HG03066 (cell line): ENCODE results near the gene TM7SF2.

Experiments
- ATAC-seq: cut with Tn5 transposase; IDR thresholded peaks from one replicate; pipeline ENCODE4 v1.9.1; 2021; ENCODE audit warnings: low read depth; ENCODE audit not compliant: unreplicated experiment

Gene TM7SF2

DNA sequence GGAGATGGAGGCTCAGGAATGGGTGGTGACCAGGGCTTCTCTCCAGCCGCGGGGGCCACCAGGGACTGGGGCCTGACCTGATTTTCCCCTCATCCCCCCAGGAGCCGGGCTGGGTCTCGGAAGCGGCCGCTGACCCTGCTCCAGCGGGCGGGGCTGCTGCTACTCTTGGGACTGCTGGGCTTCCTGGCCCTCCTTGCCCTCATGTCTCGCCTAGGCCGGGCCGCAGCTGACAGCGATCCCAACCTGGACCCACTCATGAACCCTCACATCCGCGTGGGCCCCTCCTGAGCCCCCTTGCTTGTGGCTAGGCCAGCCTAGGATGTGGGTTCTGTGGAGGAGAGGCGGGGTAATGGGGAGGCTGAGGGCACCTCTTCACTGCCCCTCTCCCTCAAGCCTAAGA lies 23.8 kb upstream of the TM7SF2 start:
- no peak for ATAC-seq

DNA sequence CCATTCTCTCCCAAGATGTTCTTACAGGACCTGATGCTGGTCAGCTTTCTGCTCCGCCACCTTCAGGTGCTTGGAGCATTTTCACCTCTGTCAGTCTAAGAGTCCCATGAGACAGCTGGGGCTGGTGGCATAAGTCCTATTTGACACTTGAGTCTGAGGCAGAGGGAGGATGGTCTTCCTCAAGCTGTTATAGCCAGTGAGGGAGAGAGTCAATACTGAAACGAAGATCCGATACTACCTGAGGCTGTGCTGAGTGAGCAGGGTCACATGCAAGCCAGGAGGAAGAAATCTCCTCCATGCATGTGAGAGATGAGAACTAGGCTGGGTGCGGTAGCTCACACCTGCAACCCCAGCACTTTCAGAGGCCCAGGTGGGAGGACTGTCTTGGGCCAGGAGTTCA lies 22.1 kb upstream of the TM7SF2 start:
- ATAC-seq, result no peak

DNA sequence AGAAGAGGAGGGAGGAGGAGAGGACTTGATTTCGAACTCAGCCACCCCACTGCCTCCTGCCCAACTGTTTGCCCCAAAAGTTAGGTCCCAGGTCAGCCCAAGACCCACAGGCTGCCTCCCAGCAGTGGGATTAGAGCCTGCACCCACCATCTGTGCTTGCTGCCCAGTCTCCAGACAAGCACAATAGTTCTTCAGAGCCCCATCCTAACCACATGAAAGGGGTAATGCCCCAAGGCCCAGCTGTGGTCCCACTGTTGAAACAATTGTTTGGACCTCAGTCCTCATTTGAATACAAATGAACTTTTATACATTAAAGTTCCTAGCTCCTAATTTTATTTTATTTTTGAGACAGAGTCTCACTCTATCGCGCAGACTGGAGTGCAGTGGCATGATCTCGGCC lies 21.0 kb upstream of the TM7SF2 start:
- ATAC-seq, result no peak

DNA sequence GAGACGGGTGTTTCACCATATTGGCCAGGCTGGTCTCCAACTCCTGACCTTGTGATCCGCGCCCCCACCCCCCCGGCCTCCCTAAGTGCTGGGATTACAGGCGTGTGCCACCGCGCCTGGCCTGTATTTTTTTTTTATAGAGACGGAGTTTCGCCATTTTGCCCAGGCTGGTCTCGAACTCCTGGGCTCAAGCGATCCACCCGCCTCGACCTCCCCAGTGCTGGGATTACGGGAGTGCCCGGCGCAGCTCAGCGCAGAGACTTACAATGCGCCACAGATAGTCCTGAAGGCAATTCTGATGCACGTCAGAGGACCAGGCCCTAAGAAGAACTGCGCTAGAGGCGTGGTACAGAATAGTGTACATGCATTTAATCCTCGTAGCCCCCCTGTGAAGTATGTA lies 16.2 kb upstream of the TM7SF2 start:
- ATAC-seq, result no peak

DNA sequence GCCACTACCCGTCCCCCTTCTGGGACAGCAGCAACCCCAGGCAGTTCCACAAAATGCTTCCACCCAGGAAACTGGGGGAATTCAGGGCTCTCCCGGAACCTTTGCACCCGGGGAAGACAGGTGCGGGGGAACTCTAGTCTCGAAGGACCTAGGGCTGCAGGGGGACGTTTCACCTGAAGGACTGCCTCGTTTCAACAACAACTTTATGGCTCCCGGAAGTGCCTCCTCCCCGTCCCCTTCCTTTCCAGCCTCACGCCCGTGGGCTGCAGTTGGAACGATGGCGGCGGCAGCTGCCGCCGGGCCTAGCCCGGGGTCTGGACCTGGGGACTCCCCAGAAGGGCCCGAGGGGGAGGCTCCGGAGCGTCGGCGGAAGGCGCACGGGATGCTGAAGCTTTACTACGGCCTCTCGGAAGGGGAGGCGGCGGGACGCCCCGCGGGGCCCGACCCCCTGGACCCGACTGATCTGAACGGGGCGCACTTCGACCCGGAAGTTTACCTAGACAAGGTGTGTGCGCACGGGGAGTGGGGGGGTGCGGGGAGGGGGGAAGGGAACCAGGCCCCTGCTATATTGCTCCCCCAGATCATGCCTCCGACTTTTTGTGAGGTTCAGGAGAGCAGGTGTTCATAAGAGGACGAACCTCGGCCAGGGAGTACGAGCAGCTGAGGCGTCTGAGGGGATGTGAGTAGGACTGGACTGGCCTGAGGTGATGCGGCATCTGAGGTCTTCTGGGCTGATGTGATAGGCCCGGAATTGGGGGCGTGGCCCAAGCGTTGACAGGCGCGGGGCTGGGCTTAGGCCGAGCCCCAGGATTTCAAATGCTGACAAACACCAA lies 15.5 kb upstream of the TM7SF2 start, which contains the start of gene VPS51:
Gene VPS51 (plus strand): TSS at position 241 of the 833 bp plus-strand sequence. CDS start 37 bp downstream, at position 278.
- peak; percentile 90 for ATAC-seq

DNA sequence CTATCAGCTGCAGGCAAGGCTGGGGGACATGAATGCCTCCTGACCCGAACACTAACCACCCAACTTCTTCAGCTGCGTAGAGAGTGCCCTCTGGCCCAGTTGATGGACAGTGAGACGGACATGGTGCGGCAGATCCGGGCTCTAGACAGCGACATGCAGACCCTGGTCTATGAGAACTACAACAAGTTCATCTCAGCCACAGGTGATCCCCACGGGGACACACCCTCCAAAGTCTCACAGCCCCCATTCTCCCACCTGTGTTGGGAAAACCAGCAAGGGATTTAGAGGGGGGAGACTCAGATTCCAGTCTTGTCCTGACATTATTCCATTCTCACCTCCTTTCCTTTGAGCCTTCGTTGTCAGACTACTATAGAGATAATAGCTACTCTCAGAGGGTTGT lies 14.7 kb upstream of the TM7SF2 start:
- ATAC-seq, result no peak

DNA sequence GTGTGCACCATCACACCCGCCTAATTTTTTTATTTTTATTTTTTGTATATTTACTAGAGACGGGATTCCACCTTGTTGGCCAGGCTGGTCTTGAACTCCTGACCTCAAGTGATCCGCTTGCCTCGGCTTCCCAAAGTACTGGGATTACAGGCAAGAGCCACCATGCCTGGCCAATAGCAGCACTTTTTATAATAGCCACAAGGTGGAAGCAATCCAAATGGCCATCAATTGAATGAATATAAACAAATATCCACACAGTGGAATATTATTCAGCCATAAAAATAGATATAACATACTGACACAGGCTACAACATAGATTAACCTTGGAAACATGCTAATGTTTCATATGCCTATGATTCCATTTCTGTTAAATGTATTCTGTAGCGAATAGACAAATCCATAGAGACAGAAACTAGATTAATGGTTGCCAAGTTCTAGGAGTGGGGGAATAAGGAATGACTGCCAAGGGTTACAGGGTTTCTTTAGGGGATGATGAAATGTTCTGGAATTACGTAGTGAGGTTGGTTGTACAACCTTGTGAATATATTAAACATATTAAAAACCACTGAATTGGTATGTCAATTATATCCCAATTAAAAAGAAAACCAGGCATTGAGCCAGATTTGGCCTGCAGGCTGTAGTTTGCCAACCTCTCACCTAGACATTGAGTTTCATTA lies 10.9 kb upstream of the TM7SF2 start:
- no peak for ATAC-seq

DNA sequence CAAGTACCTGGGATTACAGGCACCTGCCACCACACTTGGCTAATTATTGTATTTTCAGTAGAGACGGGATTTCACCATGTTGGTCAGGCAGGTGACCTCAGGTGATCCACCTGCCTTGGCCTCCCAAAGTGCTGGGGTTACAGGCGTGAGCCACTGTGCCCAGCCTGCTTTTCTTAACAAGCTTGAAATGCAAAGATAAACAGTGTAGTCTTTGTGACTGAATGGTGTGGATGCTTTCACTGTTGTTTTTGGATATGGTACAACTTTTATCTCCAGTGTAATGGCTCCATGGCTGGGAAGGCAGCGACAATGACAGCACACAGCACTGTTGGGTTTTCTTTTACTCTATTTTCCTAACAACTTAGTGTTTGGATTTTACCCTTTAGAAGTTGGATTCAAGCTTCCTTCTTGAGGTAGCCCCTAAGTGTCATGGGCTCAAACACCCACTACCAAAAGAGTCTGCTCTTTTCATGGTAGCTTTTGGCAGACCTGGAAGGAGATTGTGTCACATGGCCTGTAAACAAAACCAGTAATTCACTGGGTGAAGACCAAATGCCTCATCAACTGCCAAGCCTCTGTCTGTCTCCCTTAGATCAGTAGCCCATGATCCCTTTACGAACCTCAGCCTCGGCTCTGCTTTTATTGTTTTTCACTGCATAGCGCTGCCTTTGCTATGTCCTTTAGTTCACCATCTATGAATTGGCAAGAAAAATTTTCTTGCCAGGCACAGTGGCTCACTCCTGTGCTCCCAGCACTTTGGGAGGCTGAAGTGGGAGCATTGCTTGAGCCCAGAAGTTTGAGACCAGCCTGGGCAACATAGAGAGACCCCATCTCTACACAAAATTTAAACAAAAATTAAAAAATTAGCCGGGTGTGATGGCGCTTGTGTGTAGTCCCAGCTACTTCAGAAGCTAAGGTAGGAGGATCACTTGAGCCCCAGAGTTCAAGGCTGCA lies 9.3 kb upstream of the TM7SF2 start:
- ATAC-seq, result no peak

DNA sequence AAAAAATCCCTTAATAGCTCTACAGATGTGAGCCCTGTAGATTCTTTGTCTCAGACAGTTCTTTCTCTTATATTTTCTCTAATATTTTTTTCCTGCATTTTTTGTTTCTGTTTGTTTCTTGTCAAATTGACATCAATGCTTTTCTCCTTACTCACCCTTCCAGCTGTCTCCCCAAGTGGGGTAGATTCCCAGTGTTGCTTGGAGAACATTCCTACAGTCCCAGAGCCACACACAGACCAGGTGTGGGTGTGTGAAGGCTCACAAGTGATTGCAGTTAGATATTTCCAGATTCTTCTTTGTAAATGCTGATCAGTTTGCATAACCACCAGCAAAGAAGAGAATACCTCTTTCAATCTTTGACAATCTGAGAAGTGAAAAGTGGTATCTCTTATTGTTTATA lies 8.2 kb upstream of the TM7SF2 start:
- no peak for ATAC-seq

DNA sequence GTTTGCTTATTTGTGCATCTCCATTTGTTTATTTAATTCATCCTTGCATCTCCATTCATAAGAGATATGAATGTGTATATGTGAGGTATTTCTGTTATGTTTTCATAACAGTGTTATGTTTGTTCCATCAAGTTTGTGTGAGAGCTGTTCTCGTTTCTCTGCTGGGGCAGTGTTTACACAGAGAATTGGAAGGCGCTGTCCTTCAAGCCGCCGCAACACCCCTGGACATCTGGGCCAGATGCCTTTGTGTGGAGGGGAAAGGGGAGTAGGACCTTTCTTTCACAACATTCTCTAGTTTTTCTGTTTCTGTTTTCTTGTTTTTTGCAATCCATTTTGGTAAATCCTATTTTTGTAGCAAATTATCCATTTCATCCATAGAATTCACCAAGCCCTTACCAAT lies 7.0 kb upstream of the TM7SF2 start:
- no peak for ATAC-seq

DNA sequence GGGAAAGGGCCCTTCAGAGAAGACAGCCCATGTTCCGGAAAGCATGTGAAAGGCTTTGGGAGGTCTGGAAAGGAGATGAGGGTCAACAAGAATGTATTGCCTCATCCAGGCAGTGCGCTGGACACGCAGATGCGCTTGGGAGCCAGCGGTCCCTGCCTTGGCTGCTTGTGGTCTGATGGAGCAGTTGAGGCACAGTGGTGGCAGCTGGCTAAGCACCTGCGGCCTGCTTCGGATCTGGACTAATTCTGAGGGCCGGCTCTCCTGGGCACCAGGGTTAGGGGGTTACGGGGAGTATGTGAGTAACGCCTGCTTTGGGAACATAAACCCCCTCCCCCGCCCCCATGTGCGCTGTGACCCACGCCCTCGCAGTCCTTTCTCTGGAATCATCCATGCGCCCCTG lies 4.6 kb upstream of the TM7SF2 start:
- no peak for ATAC-seq

DNA sequence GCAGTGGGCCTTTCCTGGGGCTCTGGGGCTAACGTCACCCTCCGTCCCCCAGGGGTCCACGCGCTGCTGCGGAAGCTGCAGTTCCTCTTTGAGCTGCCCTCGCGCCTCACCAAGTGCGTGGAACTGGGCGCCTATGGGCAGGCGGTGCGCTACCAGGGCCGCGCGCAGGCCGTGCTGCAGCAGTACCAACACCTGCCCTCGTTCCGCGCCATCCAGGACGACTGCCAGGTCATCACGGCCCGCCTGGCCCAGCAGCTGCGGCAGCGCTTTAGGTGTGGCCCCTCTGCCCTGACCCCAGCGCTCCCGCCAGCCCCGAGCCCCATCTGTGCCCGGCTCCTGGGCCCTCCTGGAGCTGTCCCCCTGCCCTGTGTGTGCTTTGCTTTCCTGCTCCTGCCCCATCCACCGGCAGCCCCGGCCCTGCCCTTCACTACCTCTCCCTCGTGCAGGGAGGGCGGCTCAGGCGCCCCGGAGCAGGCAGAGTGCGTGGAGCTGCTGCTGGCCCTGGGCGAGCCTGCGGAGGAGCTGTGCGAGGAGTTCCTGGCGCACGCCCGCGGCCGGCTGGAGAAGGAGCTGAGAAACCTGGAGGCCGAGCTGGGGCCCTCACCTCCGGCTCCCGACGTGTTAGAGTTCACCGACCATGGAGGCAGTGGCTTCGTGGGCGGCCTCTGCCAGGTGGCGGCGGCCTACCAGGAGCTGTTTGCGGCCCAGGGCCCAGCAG lies 3.8 kb upstream of the TM7SF2 start:
- ATAC-seq, result no peak

DNA sequence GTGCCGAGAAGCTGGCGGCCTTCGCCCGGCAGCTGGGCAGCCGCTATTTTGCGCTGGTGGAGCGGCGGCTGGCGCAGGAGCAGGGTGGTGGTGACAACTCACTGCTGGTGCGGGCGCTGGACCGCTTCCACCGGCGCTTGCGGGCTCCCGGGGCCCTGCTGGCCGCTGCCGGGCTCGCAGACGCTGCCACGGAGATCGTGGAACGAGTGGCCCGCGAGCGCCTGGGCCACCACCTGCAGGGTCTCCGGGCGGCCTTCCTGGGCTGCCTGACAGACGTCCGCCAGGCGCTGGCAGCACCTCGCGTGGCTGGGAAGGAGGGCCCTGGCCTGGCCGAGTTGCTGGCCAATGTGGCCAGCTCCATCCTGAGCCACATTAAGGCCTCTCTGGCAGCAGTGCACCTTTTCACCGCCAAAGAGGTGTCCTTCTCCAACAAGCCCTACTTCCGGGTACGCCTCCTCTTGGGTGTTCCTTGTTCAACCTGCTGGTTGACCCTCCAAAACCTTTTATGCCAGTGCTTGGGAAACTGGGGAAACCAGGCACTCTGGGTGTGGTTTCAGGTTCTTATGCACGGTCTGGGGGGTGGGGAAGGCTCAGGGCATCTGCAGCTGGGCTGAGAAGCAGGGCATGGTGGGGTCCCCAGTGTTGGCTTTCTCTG lies 3.1 kb upstream of the TM7SF2 start:
- no peak for ATAC-seq

DNA sequence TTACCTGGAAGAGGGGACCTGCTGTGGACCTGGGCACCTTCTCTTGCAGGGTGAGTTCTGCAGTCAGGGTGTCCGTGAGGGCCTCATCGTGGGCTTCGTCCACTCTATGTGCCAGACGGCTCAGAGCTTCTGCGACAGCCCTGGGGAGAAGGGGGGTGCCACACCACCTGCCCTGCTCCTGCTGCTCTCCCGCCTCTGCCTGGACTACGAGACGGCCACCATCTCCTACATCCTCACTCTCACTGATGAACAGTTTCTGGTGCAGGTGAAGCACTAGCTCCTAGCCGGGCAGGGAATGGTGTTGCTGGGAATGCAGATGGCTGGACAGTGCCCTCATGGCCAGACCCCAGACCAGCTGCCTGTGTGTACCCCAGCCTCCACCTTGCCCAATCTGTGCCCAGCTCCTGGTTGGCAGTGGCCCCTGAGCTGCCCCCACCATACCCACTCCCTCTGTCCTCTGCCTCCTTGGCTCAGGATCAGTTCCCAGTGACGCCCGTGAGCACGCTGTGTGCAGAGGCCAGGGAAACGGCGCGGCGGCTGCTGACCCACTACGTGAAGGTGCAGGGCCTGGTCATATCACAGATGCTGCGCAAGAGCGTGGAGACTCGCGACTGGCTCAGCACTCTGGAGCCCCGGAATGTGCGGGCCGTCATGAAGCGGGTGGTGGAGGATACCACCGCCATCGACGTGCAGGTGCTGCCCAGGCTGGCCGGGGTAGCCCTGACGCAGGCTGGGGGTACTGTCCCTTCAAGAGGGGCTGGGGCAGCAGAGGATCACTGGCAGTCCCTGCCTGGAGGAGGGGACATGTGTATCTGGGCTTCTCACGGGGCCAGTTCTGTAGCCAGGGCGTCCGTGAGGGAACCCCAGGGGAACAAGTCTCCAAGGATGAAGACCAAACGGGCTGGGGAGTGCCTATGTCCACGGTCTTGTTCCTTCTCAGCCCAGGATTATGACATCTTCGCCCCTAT lies 2.2 kb upstream of the TM7SF2 start:
- ATAC-seq, result no peak

DNA sequence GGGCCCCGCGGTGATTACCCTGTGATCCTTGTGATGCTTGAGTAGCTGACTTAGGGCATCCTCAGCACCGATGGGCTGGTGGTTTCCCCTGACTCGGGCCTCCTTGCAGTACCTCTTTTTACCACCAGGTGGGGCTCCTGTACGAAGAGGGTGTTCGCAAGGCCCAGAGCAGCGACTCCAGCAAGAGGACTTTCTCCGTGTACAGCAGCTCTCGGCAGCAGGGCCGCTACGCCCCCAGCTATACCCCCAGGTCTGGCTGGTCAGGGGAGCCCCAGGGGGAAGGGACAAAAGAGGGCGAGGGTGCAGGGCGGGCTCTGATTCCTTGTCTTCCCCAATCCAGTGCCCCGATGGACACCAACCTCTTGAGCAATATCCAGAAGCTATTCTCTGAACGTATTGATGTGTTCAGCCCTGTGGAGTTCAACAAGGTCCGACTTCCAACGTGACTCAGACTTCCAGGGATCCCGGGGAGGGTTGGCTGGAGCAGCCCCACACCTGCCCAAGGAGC lies 1.3 kb upstream of the TM7SF2 start:
- ATAC-seq, result no peak

DNA sequence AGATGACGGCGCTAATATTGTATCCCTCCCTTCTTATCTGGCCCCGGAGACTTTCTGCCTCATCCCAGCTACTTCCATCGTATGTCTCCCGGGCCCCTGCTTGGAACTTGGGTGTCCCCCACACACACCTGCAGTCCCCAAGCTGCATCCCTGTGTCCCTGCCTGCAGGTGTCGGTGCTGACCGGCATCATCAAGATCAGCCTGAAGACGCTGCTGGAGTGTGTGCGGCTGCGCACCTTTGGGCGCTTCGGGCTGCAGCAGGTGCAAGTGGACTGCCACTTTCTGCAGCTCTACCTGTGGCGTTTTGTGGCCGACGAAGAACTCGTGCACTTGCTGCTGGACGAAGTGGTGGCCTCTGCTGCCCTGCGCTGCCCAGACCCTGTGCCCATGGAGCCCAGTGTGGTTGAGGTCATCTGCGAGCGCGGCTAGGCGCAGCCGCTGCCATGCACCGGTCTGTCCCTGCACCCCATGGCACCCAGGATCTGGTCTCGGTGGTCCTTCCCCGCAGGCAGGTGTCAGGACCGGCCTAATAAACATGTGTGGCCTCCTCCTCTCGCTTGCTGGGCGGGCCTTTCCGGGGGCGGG lies 421 bp upstream of the TM7SF2 start:
- ATAC-seq, result no peak

DNA sequence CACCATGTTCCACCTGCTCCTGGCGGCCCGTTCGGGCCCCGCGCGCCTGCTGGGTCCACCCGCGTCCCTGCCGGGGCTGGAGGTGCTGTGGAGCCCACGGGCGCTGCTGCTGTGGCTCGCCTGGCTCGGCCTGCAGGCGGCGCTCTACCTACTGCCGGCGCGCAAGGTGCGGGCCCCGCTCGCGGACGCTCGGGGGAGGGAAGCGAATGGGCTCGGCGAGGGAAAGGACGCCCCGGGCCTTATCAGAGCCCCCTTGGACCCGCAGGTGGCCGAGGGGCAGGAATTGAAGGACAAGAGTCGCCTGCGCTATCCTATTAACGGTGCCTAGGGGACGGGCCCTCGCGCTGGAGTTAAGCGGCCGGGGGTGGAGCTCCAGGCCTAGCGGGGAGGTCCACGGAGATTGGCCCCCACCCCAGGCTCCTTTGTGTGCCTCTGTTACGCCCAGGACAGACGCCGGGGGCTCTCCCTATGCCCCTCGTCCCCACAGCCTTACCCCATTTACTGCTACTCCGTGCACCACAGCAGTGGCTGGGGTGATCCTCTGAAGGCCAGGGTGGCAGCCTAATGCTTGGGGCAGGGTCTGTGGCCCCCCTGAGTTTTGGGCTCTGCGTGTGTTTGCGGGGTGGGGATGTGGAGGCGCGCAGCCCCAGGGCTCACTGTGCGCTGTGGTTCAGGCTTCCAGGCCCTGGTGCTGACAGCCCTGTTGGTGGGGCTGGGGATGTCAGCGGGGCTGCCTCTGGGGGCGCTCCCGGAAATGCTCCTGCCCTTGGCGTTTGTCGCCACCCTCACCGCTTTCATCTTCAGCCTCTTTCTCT lies 1.1 kb downstream of the TM7SF2 start:
- ATAC-seq, result peak; percentile 47
